Mucosa of descending colon (tissue), 3 donors: Measurements from ENCODE around the gene HS6ST1. TPM values are rescaled to one million over a fixed set of nuclear protein-coding genes. Genes with fewer than 3 reads are reported as not detected.

ENCODE experiments used
- ATAC-seq: fragments of 200-7000 bp; cut with Tn5 transposase; one replicate; pipeline ENCODE4 v1.9.1; 2020; ENCODE audit warnings: mild to moderate bottlenecking, moderate library complexity
- DNase-seq, 3 donors: peaks; one replicate each; pipeline ENCODE4 v3.0.0-alpha.2; 2020
- H3K36me3 ChIP-seq: fragments of 200-600 bp; one replicate; pipeline ENCODE4 v1.8.0; 2021; ENCODE audit warnings: low read depth, mild to moderate bottlenecking
- H3K4me1 ChIP-seq: fragments of 200-600 bp; one replicate; pipeline ENCODE4 v1.8.0; 2021; ENCODE audit warnings: low read depth, mild to moderate bottlenecking
- H3K4me3 ChIP-seq: fragments of 200-600 bp; one replicate; pipeline ENCODE4 v1.8.0; 2021; ENCODE audit warnings: mild to moderate bottlenecking
- H3K9me3 ChIP-seq: fragments of 200-600 bp; one replicate; pipeline ENCODE4 v1.8.0; 2021; ENCODE audit warnings: mild to moderate bottlenecking
- intact Hi-C, 2 donors: fragments of 100-400 bp; cut with DNase I in 1 of 2; cut with micrococcal nuclease in 1 of 2; formaldehyde crosslinking; loops; one replicate each; pipeline versions ENCODE4 v1.11.0 to v1.11.1; 2022; cut with DNase I, micrococcal nuclease
- total RNA-seq, 3 donors: library from RNA; stranded (reverse); fragmentation: NEBNext Ultra II Directional in 2 of 3; extraction: Animal tissue kit (Norgen Biotek cat#: 25700) in 2 of 3; gene quantifications; one replicate each; pipeline versions ENCODE4 v1.2.1 to v1.2.4, GENCODE V29; 2021 to 2023
- TF ChIP-seq, protein P1 (sequence below): fragments of 200-600 bp; IDR thresholded peaks from one replicate; pipeline ENCODE4 v1.8.0; 2022; ENCODE audit warnings: antibody characterized with exemption, mild to moderate bottlenecking
- donor health status: DM: no; HTN: no; CAD: no; lungs with moderate emphysema.
- donor health status: DM: no; HTN: no; CAD: no.
- donor health status: DM: no; HTN: yes; CAD: no.

The HS6ST1 gene
- total RNA-seq, 3 donors from 2014 or later: 30.8 to 39.6 (median 32.2) TPM

- peak; percentile 65 to 72 (median 69) for DNase-seq
- H3K4me1 ChIP-seq: peaks cover 29% of the 10 kb centered on the region
- H3K9me3 ChIP-seq: no peaks in the 10 kb centered on the region
- H3K4me3 ChIP-seq: no peak overlapping the region
- TF ChIP-seq, protein P1, sequence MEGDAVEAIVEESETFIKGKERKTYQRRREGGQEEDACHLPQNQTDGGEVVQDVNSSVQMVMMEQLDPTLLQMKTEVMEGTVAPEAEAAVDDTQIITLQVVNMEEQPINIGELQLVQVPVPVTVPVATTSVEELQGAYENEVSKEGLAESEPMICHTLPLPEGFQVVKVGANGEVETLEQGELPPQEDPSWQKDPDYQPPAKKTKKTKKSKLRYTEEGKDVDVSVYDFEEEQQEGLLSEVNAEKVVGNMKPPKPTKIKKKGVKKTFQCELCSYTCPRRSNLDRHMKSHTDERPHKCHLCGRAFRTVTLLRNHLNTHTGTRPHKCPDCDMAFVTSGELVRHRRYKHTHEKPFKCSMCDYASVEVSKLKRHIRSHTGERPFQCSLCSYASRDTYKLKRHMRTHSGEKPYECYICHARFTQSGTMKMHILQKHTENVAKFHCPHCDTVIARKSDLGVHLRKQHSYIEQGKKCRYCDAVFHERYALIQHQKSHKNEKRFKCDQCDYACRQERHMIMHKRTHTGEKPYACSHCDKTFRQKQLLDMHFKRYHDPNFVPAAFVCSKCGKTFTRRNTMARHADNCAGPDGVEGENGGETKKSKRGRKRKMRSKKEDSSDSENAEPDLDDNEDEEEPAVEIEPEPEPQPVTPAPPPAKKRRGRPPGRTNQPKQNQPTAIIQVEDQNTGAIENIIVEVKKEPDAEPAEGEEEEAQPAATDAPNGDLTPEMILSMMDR: no peak
- ATAC-seq: peak; percentile 58
- no peaks in the 10 kb centered on the region for H3K36me3 ChIP-seq
- intact Hi-C loops: no loop called here
These were observed 9.2 kb downstream of the HS6ST1 start for GRCh38 chr2:128309280-128310093.

DNA sequence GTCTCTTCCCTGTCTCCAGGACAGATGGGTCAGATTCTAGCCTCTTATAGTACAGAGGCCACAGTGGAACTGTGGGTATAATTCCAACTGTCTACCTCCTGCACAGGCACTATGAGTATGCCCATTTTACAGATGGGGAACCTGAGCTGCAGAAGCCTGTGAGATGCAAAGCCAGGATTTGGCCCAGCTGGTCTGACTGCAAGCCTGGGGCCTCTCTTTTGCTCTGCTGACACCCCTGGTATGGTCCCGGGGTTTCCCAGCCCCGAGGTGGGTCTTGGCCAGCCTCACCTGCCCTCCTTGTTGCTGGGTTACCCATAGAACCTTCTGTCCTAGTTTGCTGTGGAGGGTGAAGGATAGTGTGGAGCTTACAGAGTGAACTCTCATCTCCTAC, 9.8 kb downstream of the HS6ST1 start:
- Histone ChIP-seq H3K9me3 (no peaks in the 10 kb centered on the region), H3K4me3 (no peak overlapping the region), H3K4me1 (peaks cover 29% of the 10 kb centered on the region), H3K36me3 (no peaks in the 10 kb centered on the region)
- DNase-seq (peak in 1 of 3 donors; percentile 16), ATAC-seq (no peak)
- intact Hi-C loops: no loop called here
- TF ChIP-seq, protein P1: no peak

DNA sequence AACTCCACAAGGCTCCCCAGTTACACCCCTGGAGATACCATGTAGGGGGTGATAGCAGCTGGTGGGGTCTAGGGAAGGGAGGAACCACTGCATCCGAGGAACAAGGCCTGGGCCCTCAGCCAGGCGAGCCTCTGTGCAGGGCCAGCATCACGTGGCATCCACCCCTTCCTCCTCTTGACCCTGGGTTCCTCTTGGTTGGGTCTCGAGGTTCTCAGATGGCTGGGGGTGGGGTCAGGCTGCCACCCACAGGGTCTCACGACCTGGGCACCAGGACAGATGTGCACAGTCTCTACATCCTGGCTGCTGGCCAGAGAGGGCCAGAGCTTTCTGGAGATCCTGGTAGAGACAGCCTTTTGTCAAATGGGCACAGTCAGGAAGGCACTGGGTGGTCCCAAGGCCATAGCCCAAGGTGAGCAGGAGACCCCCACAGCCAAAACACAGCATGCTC, 10.4 kb downstream of the HS6ST1 start:
- H3K36me3 ChIP-seq: no peaks in the 10 kb centered on the region
- ATAC-seq (no peak), DNase-seq (peak in 2 of 3 donors; percentile 32 to 58)
- intact Hi-C loops: no loop called here
- TF ChIP-seq, protein P1: no peak
- no peak overlapping the region for H3K4me3 ChIP-seq
- no peaks in the 10 kb centered on the region for H3K9me3 ChIP-seq
- peaks cover 29% of the 10 kb centered on the region for H3K4me1 ChIP-seq

GRCh38 chr2:128307595-128307994, 11.1 kb downstream of the HS6ST1 start:
- Histone ChIP-seq H3K4me3 (no peak overlapping the region), H3K4me1 (peaks cover 29% of the 10 kb centered on the region), H3K9me3 (no peaks in the 10 kb centered on the region), H3K36me3 (no peaks in the 10 kb centered on the region)
- intact Hi-C loops: no loop called here
- TF ChIP-seq, protein P1: no peak
- no peak for ATAC-seq
- DNase-seq: peak in 2 of 3 donors; percentile 8 to 26

- Histone ChIP-seq H3K9me3 (no peaks in the 10 kb centered on the region), H3K4me3 (no peak overlapping the region), H3K4me1 (peaks cover 29% of the 10 kb centered on the region), H3K36me3 (no peaks in the 10 kb centered on the region)
- DNase-seq (peak in 2 of 3 donors; percentile 24 to 45), ATAC-seq (no peak)
- TF ChIP-seq, protein P1: no peak
- intact Hi-C loops: no loop called here
These were observed 11.7 kb downstream of the HS6ST1 start for GRCh38 chr2:128306931-128307460.
